Measurements from ENCODE around the gene C6orf89.
"Not testable (repeated sequence)": the region's sequence is repeated elsewhere in the genome, so short reads cannot be mapped to it uniquely, and the experiment has no call there.

C6orf89 gene

DNA sequence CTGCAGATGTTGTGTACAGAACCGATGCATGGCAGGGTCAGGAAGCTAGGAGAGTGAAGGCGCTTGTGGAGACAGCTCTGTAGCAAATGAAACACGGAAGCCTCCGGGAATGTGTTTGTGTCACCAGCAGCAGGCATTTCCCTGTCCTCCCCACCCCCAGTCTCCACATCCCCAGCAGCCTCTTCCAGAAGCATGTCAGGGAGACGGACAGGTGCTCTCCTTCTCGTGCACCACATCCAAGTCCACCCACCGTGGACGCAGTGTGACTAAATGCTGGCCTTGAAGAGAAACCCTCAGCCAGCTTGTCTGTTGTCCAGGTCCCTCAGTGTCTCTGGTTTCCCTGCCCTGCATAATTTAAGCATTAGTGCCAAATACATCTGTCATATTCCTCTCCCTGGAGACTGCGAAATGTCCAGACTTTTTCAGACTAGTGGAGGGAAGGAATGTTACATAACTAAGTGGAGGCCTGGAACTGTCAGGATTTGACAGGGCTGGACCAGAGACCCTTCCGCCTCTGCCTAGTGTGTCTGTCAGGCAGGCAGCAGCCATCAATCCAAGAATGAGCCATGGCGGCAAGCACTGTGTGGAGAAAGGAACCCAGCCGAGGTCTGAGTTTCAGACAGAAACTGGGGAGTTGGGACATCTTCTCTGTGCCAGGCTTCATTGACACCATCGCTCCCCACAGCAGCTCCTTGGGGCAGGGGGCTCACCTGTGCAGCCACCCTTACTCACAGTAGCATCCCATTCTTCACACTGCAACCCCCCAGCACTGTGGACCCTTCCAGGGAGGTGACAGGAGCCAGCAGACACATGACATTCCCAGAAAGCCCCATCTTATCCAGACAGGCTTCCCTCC is 42.2 kb downstream of the C6orf89 start:
- Histone ChIP-seq H3K9me3 (ENCODE audit: insufficient read depth, low read depth, low read length) (no peaks in the 10 kb centered on the region), H3K27ac (ENCODE audit: low read depth, low read length) (no peak overlapping the region), H3K4me1 (ENCODE audit: insufficient read depth, low read length) (no peaks in the 10 kb centered on the region), H3K27me3 (ENCODE audit: insufficient read depth, low read length) (no peaks in the 10 kb centered on the region), H3K36me3 (ENCODE audit: insufficient read depth, low read length) (no peaks in the 10 kb centered on the region), H3K9ac (ENCODE audit: low read depth, low read length) (no peak overlapping the region), H3K4me3 (ENCODE audit: low read length) (no peak overlapping the region)
- 86% methylated on average over 13 of the region's 13 CpGs for WGBS

DNA sequence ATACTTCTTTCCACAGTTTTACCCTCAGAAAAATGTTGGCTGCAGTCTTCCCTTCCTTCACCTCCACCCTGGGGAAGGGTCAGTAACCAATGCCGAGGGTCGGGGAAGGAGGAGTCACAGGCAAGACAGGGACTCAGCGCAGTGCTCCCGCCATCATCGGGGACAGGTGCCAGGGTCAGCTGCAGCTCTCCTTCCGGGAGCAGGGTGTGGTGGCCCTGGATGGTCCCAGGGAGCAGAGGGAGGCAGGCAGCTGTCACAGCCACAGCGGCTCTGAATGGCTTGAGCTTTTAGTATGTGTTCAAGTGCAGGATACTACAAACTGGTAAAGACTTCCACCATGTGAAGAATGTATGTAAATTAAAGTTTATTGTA is 42.8 kb downstream of the C6orf89 start:
- Histone ChIP-seq H3K4me1 (ENCODE audit: insufficient read depth, low read length) (no peaks in the 10 kb centered on the region), H3K27me3 (ENCODE audit: insufficient read depth, low read length) (no peaks in the 10 kb centered on the region), H3K9me3 (ENCODE audit: insufficient read depth, low read depth, low read length) (no peaks in the 10 kb centered on the region), H3K27ac (ENCODE audit: low read depth, low read length) (no peak overlapping the region), H3K9ac (ENCODE audit: low read depth, low read length) (no peak overlapping the region; the same call in 1 of the 2 replicates), H3K4me3 (ENCODE audit: low read length) (no peak overlapping the region), H3K36me3 (ENCODE audit: insufficient read depth, low read length) (no peaks in the 10 kb centered on the region)
- 86% methylated on average over 7 of the region's 7 CpGs for WGBS

DNA sequence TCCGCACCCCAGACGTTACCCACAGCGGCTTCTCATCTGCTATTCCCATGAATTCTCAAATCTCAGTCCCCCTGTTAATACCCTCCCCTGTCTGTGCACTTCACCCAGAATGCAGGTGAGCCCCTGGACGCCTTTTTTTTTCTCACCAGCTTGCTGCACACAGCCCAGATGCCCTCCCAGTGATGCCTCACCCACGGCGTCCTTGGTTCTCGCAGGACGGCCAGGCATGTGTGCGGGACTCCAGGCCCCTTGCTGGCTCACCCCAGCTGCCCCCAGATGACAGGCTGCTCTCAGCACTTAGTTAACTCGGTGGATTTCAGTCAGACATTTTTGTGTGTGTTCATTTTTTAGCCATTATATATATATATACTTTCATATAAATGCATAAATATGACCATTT is 43.4 kb downstream of the C6orf89 start:
- Histone ChIP-seq H3K27ac (ENCODE audit: low read depth, low read length) (no peak overlapping the region), H3K27me3 (ENCODE audit: insufficient read depth, low read length) (no peaks in the 10 kb centered on the region), H3K4me3 (ENCODE audit: low read length) (no peak overlapping the region), H3K36me3 (ENCODE audit: insufficient read depth, low read length) (no peaks in the 10 kb centered on the region), H3K9me3 (ENCODE audit: insufficient read depth, low read depth, low read length) (no peaks in the 10 kb centered on the region), H3K9ac (ENCODE audit: low read depth, low read length) (no peak overlapping the region), H3K4me1 (ENCODE audit: insufficient read depth, low read length) (no peaks in the 10 kb centered on the region)
- WGBS, result 92% methylated on average over 9 of the region's 10 CpGs

DNA sequence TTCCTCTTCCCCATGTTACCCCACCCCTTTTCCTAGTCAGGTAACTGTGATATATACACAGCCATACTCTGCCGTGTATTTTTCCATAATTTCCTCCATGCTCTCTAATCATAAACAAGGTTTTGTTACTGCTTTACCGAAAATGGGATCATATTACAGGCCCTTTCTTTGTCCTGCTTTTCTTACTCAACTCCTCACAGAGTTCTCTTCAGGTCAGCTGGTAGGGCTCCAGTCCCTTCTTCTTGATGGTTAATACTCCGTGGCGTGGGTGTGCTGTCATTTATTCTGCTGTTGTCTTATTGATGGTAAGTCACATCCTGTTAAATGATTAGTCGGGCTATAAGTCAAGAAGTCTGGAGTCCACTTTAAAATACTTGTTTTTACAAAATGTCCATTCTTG is 43.9 kb downstream of the C6orf89 start:
- no peak overlapping the region for H3K9ac ChIP-seq (ENCODE audit: low read depth, low read length)
- no peak overlapping the region for H3K27ac ChIP-seq (ENCODE audit: low read depth, low read length)
- H3K27me3 ChIP-seq (ENCODE audit: insufficient read depth, low read length), result no peaks in the 10 kb centered on the region
- no peaks in the 10 kb centered on the region for H3K4me1 ChIP-seq (ENCODE audit: insufficient read depth, low read length)
- no peaks in the 10 kb centered on the region for H3K9me3 ChIP-seq (ENCODE audit: insufficient read depth, low read depth, low read length)
- H3K4me3 ChIP-seq (ENCODE audit: low read length), result no peak overlapping the region
- 83% methylated on average over 4 of the region's 5 CpGs for WGBS
- no peaks in the 10 kb centered on the region for H3K36me3 ChIP-seq (ENCODE audit: insufficient read depth, low read length)

DNA sequence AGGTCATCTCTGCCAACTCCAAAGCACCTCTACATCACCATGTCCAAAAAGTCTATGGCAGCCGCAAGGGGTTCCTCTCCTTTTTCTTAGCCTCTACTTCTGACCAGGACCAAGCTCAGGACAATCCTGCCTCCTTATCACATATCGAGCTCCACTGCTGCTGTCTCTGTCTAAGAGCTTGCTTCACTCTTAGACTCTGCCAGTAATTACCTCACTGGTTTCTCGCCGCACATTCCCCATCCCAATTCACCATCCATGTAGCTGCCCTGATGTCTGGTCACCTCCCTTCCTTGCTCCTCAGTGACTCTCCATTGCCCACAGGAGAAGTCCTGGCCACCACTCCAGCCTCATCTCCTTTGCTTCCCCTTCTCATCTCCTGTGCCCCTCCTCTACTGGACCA is 44.7 kb downstream of the C6orf89 start:
- Histone ChIP-seq H3K4me1 (ENCODE audit: insufficient read depth, low read length) (no peaks in the 10 kb centered on the region), H3K4me3 (ENCODE audit: low read length) (no peak overlapping the region), H3K36me3 (ENCODE audit: insufficient read depth, low read length) (no peaks in the 10 kb centered on the region), H3K27ac (ENCODE audit: low read depth, low read length) (no peak overlapping the region), H3K9ac (ENCODE audit: low read depth, low read length) (no peak overlapping the region), H3K27me3 (ENCODE audit: insufficient read depth, low read length) (no peaks in the 10 kb centered on the region), H3K9me3 (ENCODE audit: insufficient read depth, low read depth, low read length) (no peaks in the 10 kb centered on the region)
- 93% methylated on average over 4 of the region's 4 CpGs for WGBS

DNA sequence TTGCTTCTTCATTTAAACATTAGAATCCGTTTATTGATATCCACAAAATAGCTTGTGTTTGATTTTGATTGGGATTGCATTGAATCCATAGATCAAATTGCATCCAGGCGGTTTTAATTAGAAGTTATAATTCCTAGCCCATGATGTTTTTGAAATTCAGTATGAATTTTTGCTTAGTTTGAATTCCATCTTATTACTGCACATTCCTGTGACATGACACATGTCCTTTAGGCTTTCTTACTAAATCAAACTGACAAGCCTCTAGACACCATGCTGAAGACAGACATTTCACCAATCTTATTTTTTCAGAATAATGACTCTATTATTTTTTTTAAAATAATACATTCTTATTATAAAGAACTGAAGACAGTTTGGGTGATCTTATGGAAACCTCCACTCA is 47.4 kb downstream of the C6orf89 start:
- no peaks in the 10 kb centered on the region for H3K4me1 ChIP-seq (ENCODE audit: insufficient read depth, low read length)
- H3K27me3 ChIP-seq (ENCODE audit: insufficient read depth, low read length), result no peaks in the 10 kb centered on the region
- no peaks in the 10 kb centered on the region for H3K36me3 ChIP-seq (ENCODE audit: insufficient read depth, low read length)
- no peak overlapping the region for H3K27ac ChIP-seq (ENCODE audit: low read depth, low read length)
- H3K4me3 ChIP-seq (ENCODE audit: low read length), result no peak overlapping the region
- H3K9me3 ChIP-seq (ENCODE audit: insufficient read depth, low read depth, low read length), result no peaks in the 10 kb centered on the region
- WGBS, result 93% methylated on average over 2 of the region's 2 CpGs
- no peak overlapping the region for H3K9ac ChIP-seq (ENCODE audit: low read depth, low read length)

DNA sequence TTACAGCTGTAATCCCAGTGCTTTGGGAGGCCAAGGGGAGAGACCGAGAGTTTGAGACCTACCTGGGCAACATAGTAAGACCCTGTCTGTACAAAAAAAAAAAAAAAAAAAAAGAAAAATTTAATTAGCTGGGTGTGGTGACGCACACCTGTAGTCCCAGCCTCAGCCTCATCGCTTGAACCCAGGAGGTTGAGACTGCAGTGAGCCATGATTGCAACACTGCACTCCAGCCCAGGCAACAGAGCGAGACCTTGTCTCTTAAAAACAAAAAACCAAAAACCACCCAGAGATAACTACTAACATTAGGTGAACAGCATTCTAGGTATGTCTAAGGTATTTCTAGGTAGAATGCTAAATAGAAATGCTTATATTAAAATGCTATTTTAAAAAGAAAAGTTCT is 47.8 kb downstream of the C6orf89 start:
- Histone ChIP-seq H3K4me3 (ENCODE audit: low read length) (no peak overlapping the region), H3K9me3 (ENCODE audit: insufficient read depth, low read depth, low read length) (no peaks in the 10 kb centered on the region), H3K36me3 (ENCODE audit: insufficient read depth, low read length) (no peaks in the 10 kb centered on the region), H3K9ac (ENCODE audit: low read depth, low read length) (no peak overlapping the region), H3K4me1 (ENCODE audit: insufficient read depth, low read length) (no peaks in the 10 kb centered on the region), H3K27ac (ENCODE audit: low read depth, low read length) (no peak overlapping the region), H3K27me3 (ENCODE audit: insufficient read depth, low read length) (no peaks in the 10 kb centered on the region)
- WGBS, result 92% methylated on average over 3 of the region's 4 CpGs

DNA sequence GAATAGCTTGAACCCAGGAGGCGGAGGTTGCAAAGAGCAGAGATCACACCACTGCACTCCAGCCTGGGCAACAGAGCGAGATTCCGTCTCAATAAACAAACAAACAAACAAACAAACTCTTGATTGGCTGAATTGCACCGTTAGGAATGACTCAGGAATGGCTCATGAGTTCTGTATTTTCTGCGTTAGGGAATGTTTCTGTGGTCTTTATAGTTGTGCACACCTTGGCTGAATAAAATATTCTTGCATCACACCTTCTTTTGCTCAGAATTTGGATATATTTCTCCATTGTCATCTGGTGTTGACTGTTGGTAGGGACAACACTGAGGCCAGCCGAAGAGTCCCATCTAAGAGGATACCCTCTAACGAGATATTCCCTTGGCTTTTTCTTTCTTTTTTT is 49.1 kb downstream of the C6orf89 start:
- Histone ChIP-seq H3K4me3 (ENCODE audit: low read length) (no peak overlapping the region), H3K9me3 (ENCODE audit: insufficient read depth, low read depth, low read length) (no peaks in the 10 kb centered on the region), H3K4me1 (ENCODE audit: insufficient read depth, low read length) (no peaks in the 10 kb centered on the region), H3K27ac (ENCODE audit: low read depth, low read length) (no peak overlapping the region), H3K27me3 (ENCODE audit: insufficient read depth, low read length) (no peaks in the 10 kb centered on the region), H3K9ac (ENCODE audit: low read depth, low read length) (no peak overlapping the region), H3K36me3 (ENCODE audit: insufficient read depth, low read length) (no peaks in the 10 kb centered on the region)
- 95% methylated on average over 7 of the region's 7 CpGs for WGBS

DNA sequence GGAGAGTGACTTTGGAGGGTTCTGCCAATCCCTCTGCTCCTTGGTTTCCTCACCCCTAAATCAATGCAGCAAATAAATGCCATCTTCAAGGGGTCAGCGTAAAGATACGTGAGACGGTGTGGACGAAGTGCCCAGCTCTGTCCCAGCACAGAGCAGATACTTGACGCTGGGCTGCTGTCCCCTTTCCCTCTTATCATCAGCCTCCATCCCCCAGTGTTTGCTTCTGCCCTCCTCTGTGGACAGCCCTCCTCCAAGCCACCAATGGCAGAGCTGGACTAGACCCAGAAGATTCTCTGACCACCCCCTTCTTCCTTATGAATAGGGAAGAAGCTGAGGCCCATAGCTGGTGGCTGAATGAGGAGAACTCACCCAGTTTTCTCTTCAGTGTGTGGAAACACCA is 51.1 kb downstream of the C6orf89 start:
- no peak overlapping the region for H3K4me3 ChIP-seq (ENCODE audit: low read length)
- no peaks in the 10 kb centered on the region for H3K36me3 ChIP-seq (ENCODE audit: insufficient read depth, low read length)
- H3K9me3 ChIP-seq (ENCODE audit: insufficient read depth, low read depth, low read length), result no peaks in the 10 kb centered on the region
- H3K9ac ChIP-seq (ENCODE audit: low read depth, low read length), result no peak overlapping the region
- no peak overlapping the region for H3K27ac ChIP-seq (ENCODE audit: low read depth, low read length)
- WGBS, result 94% methylated on average over 5 of the region's 5 CpGs
- no peaks in the 10 kb centered on the region for H3K4me1 ChIP-seq (ENCODE audit: insufficient read depth, low read length)
- H3K27me3 ChIP-seq (ENCODE audit: insufficient read depth, low read length), result no peaks in the 10 kb centered on the region

DNA sequence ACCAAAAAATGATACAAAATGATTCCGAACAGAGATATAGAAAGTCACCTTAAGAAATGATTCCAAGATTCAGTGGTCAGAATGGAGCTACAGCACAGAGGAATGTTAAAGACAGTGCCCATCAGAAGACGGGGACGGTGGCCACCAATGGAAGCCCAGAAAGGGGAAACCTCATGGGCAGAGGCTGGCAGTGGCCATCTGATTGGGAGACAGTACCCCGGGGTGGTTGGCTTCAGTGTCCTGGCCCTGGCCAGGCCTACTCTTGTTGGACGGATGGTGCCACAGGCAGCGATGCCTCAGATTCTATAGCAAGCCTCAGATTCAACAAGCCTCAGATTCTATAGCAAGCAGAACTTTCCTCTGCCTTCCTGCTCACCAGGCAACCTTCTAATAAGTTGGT is 52.1 kb downstream of the C6orf89 start:
- 95% methylated on average over 6 of the region's 6 CpGs for WGBS
- Histone ChIP-seq H3K27me3 (ENCODE audit: insufficient read depth, low read length) (no peaks in the 10 kb centered on the region), H3K36me3 (ENCODE audit: insufficient read depth, low read length) (no peaks in the 10 kb centered on the region), H3K4me3 (ENCODE audit: low read length) (no peak overlapping the region), H3K27ac (ENCODE audit: low read depth, low read length) (no peak overlapping the region), H3K9ac (ENCODE audit: low read depth, low read length) (no peak overlapping the region), H3K4me1 (ENCODE audit: insufficient read depth, low read length) (no peaks in the 10 kb centered on the region), H3K9me3 (ENCODE audit: insufficient read depth, low read depth, low read length) (no peaks in the 10 kb centered on the region)

DNA sequence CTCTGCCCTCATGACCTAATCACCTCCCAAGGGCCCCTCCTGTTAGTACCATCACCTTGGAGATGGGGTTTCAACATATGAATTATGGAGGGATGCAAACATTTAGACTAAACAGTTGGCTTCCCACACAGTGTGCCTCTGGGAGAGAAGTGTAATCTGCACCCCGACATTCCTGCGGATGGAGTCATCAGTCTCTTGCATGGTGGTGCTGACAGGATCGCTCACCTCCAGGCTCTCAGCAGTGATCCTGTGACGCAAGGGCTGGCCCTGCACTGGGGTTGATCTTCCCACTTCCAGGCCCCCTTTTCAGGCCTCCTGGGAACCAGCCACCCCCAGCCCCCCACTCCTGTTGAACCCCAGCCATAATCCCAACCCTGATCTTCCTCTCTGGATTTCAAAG is 52.8 kb downstream of the C6orf89 start:
- H3K4me1 ChIP-seq (ENCODE audit: insufficient read depth, low read length), result no peaks in the 10 kb centered on the region
- WGBS, result 94% methylated on average over 4 of the region's 4 CpGs
- H3K4me3 ChIP-seq (ENCODE audit: low read length), result no peak overlapping the region
- no peaks in the 10 kb centered on the region for H3K36me3 ChIP-seq (ENCODE audit: insufficient read depth, low read length)
- no peak overlapping the region for H3K27ac ChIP-seq (ENCODE audit: low read depth, low read length)
- H3K9ac ChIP-seq (ENCODE audit: low read depth, low read length), result no peak overlapping the region
- H3K9me3 ChIP-seq (ENCODE audit: insufficient read depth, low read depth, low read length), result no peaks in the 10 kb centered on the region
- H3K27me3 ChIP-seq (ENCODE audit: insufficient read depth, low read length), result no peaks in the 10 kb centered on the region

DNA sequence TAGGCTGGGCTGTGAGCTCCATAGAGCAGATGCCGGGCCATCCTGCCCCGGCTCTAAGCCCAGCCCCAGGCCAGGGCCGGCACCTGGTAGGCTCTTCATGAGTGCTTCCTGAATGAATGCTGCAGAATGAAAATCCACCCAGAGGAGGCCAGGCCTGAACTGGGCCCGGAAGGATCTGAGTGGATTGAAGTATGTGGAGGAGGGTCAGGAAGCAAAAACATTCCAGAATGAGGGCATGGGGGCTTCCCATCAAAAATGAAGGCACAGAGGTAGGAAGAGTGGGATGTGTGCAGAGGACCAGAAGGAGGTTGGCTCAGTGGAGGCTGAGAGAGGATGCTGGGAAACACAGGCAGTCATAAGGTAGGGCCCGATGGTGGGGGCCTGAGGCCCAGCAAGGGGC is 53.3 kb downstream of the C6orf89 start:
- H3K36me3 ChIP-seq (ENCODE audit: insufficient read depth, low read length); H3K4me1 ChIP-seq (ENCODE audit: insufficient read depth, low read length); H3K27ac ChIP-seq (ENCODE audit: low read depth, low read length); H3K4me3 ChIP-seq (ENCODE audit: low read length); H3K27me3 ChIP-seq (ENCODE audit: insufficient read depth, low read length); H3K9me3 ChIP-seq (ENCODE audit: insufficient read depth, low read depth, low read length); H3K9ac ChIP-seq (ENCODE audit: low read depth, low read length): not testable (repeated sequence)
- 92% methylated on average over 5 of the region's 5 CpGs for WGBS

All from HUES64 (cell line).